Stimulated activated CD8-positive, alpha-beta memory T cell treated with anti-CD3 and anti-CD28 coated beads, Interleukin-7, amount 100 ng/mL, for 48 hours (primary cell): Measurements from ENCODE around the gene UNC5C.

Source experiments
- DNase-seq, 2 donors: peaks; one replicate each; pipeline ENCODE4 v3.0.0-alpha.2; 2020; ENCODE audit warnings: low read depth in 1 of 2; ENCODE audit errors: extremely low read depth in 1 of 2

UNC5C gene

DNA sequence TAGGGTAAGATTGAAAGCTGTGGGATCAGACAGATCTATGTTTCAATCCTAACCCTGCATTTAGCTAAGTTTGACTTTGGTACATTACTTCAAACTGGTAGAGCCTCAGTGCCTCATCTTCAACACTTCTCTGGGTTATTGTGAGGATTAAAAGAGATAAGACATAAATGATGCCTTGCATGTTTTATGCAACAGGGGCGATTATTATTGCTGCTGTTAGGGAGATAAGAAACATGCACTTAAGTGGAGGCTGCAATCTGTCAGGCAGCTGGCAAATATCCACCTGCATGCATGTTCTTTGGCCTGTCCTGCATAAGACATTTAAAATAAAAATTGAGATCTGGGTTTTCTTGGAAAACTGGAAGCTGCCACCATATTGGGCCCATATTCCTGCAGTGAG lies 24.6 kb downstream of the UNC5C start:
- no peak for DNase-seq

DNA sequence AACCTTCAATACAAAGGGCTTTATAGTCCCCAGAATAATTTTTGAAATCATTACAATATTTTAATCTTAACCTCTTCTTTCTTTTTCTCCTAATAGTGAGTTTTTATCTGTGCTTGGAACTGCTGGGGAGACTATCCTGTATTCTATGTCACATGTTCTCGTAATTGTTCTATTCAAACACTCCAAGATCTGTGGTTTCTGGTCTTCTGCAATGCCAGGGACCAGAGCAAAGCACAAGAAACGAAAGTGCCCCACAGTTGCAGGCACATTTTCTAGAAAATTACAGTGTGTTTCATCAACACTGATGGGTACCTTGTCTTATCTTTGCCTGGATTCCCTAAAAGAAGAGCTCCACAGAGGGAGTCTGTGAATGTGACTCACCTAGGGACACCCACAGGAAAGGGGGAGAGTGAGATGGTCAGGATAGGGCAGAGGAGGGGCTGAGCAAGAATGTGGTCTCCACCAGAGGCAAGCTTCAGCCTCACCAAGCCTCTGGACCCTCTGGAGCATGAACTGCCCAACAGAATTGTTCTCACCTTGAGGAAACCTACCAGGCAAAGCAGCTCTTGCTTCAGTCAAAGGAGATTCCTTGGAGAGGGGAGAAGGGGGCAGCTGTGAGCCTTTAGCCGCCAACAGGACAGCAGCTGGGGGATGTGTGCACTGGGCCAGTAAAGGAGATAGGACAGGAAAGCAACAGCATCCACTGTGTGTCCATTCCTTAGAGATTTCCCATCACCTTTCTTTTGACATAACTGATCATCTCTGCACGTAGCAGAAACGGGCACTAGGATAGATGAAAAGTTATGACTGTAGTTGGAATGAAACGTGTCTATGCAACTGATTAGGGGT lies 25.9 kb downstream of the UNC5C start:
- DNase-seq = no peak

DNA sequence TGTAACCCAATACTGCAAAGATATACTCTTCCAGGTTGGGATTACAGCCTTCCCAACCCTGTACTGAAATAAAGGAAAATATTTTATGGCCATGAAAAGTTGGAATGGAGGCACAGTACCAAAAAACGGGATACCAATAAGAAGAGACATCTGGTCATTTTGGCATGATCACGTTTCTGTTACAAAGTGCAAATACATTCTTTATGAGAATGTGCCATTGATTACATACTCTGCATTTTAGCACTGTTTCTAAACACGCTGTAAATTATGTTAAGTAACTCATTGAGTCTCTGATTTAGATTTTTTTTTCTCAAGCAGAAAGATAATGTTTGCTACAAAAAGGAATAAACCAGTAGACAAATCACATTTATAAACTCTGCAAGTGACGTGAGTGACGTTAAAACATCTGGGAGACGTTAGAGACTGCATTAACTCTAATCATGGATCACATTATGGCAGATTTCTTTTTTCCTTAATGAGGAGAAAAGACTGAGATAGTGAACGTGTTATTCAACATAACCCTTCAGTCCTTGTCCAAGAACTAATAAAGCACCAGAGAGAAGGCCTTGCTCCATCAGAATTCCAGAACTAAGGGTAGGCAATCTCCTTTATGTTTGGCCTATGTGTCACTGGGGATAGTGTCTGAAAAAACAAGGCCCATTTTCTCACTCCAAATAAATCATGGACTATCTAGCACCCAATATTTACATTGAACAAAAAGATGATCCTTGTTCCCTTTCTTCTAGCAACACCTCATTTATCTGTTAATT lies 31.0 kb downstream of the UNC5C start:
- no peak for DNase-seq

DNA sequence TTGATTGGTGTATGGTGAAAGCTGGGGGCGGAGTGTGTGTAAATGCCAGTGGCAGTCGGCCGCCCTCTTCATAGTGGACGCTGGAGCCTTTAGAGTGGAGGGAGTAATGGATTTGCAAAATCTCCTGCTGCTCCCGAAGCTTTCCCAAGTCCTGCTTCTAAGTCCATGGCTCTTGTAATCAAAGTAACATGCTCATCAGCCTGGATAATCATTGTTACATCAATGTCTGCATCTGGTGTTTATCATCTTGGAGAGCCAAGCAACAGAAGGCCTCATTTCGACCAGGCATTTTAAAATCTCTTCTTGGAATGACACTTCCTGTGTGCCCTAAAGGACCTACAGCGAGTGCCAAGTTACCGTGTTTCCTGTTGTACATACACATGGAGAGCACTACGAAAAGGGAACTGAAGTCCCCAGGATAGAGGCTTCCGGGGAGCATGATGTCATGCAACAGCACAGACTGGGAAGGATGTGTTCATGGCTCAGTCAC lies 32.2 kb downstream of the UNC5C start:
- DNase-seq = no peak

DNA sequence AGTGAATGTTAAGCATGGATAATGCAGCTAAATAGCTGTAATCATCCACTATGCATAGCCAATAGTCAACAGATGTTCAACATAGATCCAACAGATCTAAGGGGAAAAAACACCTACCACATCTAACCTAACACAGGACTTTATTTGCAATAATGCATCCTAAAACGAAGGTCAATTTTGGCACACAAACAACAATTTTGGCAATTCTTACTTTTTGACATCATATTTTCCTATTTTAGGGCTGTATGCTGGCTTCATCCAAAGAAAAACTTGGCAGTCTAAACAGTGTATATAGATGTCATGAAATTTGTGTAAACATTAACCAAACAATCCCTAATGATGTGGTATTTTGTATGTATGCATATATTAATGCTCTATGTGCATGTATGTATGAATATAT lies 33.2 kb downstream of the UNC5C start:
- no peak for DNase-seq

DNA sequence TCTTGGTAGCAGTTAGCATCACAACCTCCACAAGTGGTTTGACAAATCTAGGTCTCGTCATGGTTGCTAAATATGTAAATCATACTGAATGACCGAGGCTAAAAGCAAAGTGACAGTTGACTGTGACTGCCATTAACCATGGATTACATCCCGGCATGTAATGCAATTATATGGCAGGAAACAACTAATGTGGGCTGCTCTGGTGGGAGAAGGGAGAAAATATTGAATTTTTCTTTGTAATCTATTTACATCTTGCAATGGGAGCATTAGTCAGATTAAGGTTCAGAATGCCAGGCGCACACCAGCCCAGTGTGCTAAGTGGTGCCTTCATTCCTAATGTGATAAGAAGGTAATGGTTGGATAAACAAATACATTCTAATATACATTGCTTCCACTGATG lies 35.8 kb downstream of the UNC5C start:
- DNase-seq = no peak

DNA sequence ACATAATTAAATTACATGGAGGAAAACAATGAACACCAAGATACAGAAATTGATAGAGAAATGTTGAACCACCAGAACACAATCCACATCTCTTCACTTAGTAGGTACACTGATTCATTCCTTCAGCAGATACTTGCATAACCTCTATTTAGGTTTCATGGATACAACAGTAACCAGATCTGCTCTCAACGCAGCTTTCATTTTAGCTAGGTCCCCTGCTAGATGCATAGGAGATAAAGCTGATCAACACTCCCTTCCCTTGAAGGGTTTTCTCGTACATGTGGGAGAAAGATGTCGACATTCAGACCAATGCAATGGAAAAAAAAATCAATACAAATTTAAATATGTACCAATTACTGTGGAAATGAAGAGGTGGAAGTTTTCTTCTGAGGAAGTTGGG lies 37.3 kb downstream of the UNC5C start:
- DNase-seq = no peak

DNA sequence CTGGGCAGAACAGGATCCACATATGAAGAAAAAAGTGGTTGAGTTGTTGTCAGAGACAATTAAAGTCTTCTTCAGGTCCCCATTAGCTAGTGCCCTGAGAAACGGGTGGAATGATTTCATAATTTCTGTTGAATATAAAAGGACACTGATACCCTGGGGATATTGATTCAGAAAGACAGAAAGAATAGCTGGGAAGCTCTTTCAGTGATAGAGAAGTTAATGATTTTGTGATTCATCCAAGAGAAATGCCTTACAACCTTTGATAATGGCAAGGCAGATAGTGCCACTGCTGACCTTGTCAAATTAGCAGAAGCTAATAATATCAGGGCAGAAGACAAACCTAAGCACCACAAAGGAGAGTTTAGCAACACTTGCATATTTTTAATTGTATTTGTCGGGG lies 37.9 kb downstream of the UNC5C start:
- DNase-seq = no peak

DNA sequence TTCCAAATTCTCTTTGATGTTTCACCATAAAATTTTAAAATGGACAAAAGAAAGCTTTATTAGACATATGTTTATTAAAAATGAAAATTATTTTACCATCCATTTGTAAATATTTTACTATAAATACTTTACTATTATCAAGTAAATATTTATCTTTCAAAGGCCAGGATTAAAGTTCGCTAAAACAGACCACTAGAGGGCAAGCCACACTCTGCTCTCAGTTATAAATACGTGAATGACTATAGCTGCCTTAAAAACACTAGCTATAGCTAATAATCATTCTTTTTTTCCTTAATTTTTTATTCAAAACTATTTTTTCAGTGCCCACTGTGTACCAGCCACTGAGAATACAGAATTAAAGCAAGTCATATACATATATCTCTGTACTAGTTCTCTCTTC lies 38.6 kb downstream of the UNC5C start:
- no peak for DNase-seq

DNA sequence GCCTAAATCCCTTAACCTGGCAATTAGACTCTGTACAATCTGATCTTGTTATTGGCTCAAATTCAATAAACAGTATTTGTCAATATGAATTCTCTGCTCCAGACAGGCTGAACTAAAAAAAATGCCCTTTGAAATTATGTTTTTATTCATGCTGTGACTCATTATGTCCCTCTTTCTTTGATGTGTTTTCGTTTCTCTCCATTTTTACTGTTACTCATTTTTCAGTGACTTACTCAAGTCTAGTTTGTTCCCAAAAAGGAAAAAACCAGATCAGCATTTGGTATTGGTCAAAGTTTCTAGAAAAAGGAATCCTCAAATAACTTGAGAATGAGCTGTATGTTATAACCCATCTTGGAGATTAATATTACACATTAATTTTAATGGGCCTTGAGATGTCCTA lies 40.4 kb downstream of the UNC5C start:
- no peak for DNase-seq

DNA sequence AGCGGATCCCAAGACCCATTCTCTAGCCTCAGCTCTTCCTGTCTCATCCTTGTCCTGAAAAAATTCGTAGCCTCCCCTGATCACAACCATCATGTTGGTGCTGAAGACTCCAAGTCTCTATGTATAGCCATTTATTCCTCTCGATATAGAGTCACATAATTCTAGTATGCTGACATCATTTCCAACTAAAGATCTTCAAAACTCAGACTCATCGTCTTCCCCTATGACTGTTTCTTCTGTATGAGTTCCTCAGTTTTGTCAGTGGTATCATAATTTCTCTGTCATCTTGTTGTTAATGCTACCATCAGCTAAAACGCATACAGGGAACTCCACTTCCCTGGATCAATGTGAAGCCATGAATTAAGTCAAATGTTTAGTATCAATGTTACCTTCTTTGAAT lies 41.2 kb downstream of the UNC5C start:
- DNase-seq = no peak

DNA sequence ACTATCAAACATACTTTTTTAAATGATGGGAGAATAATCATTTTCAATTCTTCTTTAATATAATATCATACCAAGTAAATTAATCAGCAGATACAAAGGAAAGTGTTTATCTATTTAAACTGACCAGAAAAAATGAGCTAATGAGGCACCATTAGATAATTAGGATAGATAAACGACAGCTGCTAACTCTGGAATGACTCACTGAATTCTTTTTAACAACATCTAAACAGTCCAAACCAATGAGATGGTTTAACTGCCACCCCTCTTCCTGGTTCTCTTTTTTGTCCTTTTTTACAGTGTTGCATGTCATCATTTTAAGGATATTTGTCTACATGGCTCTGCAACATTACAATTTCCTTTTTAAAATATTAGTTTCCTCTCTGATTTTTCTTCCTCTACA lies 41.6 kb downstream of the UNC5C start:
- DNase-seq = no peak

DNA sequence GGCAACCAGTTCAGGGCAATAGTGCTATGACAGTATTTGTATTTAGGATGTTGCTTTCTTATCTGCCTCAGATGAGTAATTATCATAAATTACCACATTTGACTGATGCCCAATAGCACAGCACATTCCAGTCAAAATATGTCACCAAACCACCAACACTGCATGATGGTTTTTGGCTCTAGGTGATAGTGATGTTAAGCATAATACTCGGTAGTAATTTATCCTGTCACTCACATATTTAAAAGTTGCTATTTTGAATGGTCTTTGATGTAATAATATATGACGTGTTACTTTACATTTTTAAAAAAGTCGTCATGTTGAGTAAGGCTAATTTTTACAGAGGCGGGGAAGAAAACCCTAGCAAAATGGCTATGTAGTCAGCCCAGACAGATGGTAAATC lies 42.5 kb downstream of the UNC5C start:
- no peak for DNase-seq

DNA sequence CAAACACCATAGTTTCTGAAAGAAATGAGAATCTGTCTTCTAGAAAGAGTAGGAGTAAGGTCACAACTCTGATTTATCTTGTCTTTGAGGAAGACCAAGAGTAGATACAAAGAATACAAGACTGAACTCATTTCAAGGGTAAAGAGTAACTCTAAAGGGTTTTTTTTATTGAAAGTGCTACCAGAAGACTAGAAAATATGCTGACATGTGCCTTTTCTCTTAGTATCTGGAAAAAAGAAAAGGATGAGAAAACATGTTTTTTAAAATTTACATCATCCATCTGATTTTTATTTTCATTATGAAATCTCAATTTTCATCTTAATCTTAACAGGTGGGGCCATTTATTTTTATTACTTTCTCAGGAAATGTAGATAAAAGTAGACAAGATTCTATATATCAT lies 43.0 kb downstream of the UNC5C start:
- no peak for DNase-seq

DNA sequence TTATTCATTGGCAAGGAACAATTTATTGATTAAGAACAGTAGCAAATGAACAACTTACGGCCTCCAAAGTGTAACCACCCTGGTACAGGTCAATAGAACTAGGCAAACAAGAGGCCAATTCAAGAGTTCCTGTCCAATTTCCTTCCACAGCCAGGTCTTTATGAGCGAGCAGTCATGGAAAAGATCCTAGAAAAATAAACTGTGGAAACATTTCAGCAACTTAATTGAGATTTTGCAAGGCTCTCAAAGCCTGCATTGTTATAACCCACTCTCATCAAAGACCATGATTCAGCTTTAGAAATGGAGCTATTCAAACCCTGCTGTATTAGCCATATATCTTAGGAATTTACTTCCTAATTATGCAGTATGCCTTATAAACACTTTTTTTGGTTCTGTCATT lies 43.6 kb downstream of the UNC5C start:
- DNase-seq = no peak

DNA sequence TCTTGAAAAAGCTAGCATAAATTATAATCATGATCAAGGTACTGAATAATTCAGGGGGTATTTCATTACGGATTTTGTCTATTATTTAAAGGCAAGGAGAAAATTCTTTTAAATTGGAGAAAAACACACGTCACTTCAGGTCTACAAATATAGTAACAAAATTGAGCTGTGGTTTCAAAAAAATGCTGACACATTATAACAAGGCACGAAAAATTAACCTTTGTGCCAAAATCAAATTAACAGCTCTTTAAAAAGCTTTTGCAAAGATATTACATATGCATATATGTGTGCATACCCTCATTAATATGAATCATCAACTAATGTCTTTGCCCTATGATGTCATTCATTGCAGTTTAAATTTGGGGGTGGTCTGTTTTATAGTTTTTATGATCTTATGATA lies 44.3 kb downstream of the UNC5C start:
- no peak for DNase-seq

DNA sequence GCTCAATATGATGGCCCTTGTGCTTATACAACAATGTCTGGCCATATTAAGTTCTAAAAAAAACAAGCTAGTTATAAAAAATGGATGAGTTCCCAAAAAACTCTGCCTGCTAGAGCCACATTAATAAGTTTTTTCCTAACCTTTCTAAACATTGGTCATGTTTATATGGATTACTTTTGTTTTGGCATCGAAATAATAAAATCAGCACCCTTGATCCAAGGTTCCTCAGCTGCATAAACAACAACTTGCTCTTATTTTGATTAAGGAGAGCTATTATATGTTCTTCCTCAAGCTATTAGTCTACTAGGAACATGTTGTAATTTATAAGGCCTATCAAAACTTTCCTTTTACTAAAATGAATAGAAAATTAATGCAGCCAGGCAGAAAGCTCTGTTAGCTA lies 48.4 kb downstream of the UNC5C start:
- no peak for DNase-seq

DNA sequence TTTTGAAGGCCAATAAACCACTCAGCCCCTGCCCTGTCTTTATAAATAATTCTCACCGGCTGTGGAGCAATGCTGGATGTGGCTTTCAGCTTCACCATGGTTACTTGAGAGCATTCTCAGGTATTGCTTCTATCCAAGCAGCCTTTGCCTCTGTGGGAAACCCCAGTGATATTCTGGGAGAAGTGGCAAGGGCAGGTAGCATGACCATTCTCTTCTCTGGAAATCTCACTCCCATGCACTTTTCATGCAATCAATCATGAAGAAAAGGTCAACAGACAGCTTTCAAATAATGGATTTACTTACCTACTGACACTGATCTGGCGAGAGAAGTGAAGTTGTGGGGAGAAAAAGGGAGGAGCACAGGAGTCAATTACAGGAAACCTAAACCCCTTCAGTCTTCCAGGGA lies 49.5 kb downstream of the UNC5C start:
- DNase-seq = no peak

DNA sequence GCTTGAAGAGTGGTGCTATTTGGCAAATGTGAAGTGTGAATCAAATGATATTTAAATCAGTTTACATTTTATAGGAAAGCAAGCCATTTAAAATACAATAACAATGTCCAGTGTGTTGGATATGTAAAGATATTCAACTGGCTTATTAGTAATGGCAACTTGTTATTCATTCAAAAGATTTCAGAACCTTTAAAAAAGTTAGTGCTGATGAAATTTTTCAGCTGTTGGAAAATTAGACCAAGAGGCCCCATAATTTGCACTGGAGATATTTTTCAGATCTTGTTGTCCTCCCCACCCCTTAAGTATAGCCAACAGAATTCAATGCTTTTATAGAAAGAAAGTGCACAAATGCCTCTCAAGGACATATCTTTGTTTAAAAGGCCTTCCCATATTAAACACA lies 54.6 kb downstream of the UNC5C start:
- DNase-seq = no peak

DNA sequence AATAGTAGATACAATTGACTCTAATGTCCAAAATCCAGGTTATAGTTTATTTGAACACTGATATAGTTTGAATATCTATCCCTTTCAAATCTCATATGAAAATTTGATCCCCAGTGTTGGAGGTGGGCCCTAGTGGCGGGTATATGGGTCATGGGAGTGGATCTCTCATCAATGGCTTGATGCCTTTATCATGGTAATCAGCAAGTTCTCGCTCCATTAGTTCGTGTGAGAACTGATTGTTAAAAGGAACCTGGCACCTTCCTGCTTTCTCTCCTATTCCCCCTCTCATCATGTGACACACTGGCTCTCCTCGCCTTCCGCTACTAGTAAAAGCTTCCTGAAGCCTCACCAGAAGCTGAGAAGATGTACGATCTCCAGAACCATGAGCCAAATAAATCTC lies 70.1 kb downstream of the UNC5C start:
- no peak for DNase-seq

DNA sequence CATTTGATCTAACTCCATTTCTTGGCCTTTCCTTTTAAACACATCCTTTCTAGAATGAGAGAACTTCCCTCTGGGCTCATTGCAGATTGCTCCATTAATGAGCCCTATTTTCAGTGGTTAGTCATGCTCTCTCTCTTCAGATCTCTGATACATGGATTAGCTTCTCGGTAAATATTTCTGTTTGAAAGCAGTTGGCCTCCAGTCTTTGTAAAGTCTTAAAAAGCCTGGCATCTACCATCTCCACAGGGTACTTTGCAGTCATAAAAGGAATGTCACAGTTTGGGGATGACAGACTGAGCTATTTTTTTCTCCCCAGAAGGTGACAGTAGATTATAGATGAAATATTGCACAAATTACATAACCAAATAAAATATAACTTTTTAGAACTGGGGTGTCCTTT lies 72.7 kb downstream of the UNC5C start:
- no peak for DNase-seq

DNA sequence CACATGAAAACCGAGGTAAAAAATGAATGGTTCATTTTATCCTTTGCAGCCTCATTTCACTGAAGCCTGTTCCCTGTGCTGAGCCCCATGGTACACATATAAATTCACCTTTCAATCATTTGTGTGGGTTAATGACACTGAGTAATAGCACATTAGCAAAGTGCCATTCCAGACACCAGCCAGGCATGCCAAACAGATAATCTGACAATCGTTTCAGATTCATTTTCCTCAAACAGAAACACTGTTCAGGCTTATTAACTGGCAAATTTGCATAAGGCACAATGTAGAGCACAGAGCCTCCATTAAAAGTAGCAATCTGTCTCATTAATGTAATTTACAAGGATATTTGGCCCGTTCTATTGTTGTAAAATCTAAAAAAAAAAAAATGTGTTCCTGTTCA lies 76.2 kb downstream of the UNC5C start:
- no peak for DNase-seq
